K562 (cell line): ENCODE measurements around the gene KRR1.

Source experiments
- JUND ChIP-seq, 2 experiments: IDR thresholded peaks; 2 replicates in 1 of 2; 3 replicates in 1 of 2; pipeline ENCODE4 v1.6.1; 2011; ENCODE audit warnings: borderline replicate concordance in 2 of 2, low read depth in 2 of 2, low read length in 2 of 2, improper control_type of control experiment in 1 of 2, missing biosample characterization in 1 of 2, missing genetic modification characterization in 1 of 2, missing genetic modification reagents in 1 of 2
- MAFG ChIP-seq: fragments of 450-650 bp; conservative IDR thresholded peaks from 2 replicates; pipeline ENCODE4 v1.6.1; 2016; ENCODE audit warnings: missing genetic modification characterization, missing compliant biosample characterization
- ZNF184 ChIP-seq: sonication (generic); formaldehyde crosslinking; IDR thresholded peaks from 2 replicates; pipeline ENCODE4 v1.5.0; 2020; ENCODE audit warnings: missing genetic modification reagents

DNA sequence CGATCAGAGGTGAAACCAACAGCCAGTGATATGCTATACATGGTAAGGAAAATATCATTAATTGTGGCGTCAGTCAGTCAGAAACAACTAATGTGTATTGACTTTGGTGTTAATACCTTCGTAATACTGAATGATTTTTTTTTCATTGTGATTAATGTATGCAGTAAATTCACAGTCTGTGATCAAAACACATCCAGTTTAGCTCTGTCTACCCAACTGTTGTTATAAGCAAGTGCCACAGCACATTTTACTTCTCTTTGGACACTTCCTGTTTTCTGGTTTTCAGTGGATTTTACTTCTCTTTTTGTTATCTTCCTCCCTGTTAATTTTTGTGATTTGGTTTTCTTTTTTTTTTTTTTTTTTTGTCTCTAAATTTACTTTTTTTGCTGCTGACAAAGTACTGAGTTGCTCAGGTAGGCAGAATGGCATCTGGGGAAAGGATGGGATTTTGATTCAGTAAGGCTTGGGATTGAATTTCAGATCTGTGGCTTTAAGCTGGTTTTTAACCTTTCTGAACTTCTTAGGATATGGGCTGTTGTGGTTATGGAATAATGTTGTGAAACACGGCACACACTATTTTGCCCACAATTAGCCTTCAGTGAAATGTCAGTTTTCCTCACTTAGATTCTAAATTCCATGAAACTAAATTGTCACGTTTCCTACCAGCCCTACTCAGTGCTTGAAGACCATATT, 30.2 kb downstream of the KRR1 start:
- no peak for TF ChIP-seq MAFG
- no peak for TF ChIP-seq ZNF184 (CRISPR knock-in tag)
- TF ChIP-seq JUND (IDR thresholded peaks at IDR 0.05; ENCODE audit: borderline replicate concordance, low read depth, low read length): no peak
- no peak for TF ChIP-seq JUND (tag; IDR thresholded peaks at IDR 0.05; ENCODE audit: borderline replicate concordance, low read depth, low read length)
